Kasumi-1 (cell line): Measurements from ENCODE around the gene DDX51.
"Not testable (repeated sequence)": the region's sequence is repeated elsewhere in the genome, so short reads cannot be mapped to it uniquely, and the experiment has no call there.

Experiments
- DNase-seq, 2 experiments: peaks; one replicate each; lab custom pipeline; 2025; lab: John Stamatoyannopoulos, UW

Gene DDX51

GRCh38 chr12:132154941-132155770, 11.0 kb upstream of the DDX51 start:
- no peak for DNase-seq

DNA sequence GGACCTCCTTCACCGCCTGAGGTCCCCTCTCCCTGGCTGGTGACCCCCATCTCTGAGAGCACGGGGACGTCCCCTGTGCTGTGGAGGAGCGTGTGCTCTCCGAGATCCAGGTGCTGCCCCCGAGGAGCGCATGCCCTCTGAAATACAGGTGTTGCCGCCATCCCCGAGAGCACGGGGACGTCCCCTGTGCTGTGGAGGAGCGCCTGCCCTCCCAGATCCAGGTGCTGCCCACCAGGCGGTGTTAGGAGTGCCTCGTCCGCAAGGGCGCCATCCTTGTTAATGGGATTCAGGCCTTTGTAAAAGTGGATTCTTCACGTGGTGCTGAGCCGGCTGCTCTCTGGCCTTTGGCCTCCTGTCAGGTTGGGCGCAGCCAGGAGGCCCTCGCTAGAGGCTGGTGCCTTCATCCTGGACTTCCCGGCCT, 10.2 kb upstream of the DDX51 start:
- no peak for DNase-seq

DNA sequence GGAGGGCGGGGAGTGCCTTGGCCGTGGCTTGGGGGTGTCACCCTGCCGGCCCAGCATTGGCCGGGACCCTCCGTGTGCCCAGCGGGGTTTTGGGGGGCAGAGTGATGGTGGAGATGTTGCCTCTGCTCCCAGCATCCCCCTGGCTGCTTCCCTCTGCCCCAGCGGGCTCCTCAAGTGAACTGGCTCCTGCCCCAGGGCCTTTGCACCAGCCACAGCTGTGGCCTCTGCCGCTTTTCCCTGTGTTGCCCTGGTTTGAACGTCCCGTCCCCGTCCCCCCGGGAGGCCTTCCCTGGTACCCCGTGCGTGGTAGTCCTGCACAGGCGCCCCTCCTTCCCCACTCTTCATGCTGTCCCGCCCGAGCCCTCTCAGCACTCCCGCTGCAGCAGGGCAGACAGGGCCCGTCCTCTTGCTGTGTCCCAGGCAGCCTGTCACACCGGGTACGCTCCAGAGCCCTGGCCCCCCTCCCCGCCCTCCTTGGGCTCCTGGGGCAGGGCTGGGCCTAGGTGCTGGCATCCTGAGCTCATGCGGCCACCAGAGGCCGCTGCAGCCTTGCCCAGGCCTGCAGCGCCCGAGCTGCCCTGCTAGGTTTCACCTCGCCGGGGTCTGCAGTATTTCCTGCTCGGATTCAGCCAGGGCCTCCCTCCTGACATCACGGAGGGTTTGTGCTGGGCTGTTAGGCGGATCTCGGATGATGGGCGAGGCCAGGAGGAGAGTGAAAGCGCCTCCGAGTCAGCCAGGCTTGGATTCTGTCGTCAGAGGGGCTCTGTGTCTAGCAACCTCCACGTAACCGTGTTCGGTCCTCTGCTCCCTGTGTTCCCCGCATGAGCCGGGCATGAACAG, 9.6 kb upstream of the DDX51 start:
- DNase-seq, result peak; percentile 64 to 77

- no peak for DNase-seq
Observed at GRCh38 chr12:132152953-132153352, 8.8 kb upstream of the DDX51 start.

GRCh38 chr12:132152411-132152821, 8.3 kb upstream of the DDX51 start:
- DNase-seq, result no peak

DNA sequence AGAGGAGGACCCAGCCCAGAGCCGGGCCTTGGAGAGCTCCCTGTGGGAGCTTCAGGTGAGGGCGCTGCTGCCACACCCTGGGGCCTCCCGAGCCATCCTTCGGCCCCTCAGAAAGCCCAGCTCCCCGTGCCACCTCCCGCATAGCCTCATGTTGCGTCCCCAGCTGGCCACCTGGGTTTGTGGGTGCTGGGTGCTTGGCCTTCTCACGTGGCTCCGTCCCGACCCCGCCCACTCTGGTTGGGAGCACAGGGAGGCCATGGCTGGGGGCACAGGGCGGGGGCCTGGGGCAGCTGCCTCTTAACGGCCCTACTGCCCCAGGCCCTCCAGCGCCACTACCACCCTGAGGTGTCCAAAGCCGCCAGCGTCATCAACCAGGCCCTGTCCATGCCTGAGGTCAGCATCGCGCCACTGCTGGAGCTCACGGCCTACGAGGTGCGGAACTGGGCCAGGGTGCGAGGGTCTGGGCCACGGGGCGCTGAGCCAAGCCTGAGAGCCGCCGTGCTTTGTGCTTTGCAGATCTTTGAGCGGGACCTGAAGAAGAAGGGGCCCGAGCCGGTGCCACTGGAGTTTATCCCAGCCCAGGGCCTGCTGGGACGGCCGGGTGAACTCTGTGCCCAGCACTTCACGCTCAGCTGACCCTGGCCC, 7.8 kb upstream of the DDX51 start:
- DNase-seq, result no peak

DNA sequence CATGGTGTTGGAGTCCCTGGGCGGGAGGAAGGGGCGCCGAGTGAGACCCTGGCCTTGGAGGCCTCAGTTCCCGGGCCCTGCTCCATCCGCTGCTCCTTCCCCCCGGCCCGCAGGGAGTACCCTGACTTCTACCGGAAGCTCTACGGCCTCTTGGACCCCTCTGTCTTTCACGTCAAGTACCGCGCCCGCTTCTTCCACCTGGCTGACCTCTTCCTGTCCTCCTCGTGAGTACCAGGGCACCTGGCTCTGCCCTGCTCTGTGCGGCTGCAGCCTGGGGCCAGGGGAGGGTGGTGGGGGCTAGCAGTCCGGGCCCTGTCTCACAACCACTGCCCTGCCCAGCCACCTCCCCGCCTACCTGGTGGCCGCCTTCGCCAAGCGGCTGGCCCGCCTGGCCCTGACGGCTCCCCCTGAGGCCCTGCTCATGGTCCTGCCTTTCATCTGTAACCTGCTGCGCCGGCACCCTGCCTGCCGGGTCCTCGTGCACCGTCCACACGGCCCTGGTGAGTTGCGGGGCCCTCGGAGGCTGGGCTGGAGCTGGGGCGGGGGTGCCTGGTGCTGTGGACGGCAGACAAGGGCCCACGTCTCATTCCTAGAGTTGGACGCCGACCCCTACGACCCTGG, 7.1 kb upstream of the DDX51 start:
- DNase-seq, result no peak

GRCh38 chr12:132150780-132151144, 6.6 kb upstream of the DDX51 start:
- DNase-seq, result no peak

DNA sequence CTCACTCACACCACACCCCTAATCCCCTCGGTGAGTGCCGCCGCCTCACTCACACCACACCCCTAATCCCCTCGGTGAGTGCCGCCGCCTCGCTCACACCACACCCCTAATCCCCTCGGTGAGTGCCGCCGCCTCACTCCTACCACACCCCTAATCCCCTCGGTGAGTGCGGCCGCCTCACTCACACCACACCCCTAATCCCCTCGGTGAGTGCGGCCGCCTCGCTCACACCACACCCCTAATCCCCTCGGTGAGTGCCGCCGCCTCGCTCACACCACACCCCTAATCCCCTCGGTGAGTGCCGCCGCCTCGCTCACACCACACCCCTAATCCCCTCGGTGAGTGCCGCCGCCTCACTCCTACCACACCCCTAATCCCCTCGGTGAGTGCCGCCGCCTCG, 5.4 kb upstream of the DDX51 start:
- DNase-seq, result not testable (repeated sequence)

DNA sequence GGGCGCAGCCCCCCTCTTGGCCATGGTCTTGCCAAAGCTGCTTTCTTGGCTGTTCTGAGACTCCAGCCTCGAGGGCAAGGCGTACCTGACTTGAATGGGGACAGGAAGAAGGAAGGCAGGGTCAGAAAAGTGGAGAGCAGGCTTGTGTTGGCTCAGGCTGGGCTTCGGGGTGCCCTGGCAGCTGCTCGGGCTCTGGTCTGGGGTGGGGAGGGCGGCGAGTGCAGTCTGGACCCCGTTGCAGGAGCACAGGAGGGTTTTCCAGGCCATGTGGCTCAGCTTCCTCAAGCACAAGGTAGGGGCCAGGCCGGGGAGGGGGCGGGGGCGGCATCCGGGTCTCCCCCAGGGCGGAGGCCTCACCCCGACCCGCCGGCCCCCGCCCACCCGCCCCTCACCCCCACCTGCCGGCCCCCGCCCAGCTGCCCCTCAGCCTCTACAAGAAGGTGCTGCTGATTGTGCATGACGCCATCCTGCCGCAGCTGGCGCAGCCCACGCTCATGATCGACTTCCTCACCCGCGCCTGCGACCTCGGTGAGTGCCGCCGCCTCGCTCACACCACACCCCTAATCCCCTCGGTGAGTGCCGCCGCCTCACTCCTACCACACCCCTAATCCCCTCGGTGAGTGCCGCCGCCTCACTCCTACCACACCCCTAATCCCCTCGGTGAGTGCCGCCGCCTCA, 4.4 kb upstream of the DDX51 start:
- DNase-seq, result no peak

GRCh38 chr12:132147423-132148367, 3.6 kb upstream of the DDX51 start:
- no peak for DNase-seq

DNA sequence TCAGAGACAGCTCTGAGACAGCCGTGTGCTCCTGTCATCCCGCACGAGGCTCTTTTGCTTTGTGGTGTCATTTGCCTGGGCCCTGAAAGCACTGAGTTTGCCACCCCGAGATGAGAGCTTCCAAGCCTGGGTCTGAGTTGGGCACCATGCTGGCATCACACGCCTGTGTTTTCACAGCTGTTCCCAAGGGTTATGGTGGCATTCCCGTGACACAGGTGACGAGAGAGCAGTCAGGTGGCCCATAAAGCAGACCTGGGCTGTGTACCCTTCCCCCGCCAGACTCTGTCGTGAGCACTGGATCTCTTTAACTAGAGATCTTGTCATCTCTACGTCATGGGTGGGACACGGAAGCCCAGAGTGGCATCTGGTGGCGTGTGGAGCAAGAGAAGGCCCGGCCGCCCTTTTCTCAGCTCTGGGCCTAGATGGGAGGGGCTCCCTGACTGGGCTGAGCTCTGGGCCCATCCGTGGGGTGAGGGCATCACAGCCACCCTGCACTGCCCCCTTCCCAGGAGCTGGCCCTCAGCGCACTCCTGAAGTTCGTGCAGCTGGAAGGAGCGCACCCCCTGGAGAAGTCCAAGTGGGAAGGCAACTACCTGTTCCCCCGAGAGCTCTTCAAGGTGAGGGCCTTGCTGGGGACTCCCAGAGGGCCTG, 2.8 kb upstream of the DDX51 start:
- no peak for DNase-seq

- DNase-seq, result no peak
Observed at GRCh38 chr12:132146098-132146497, 2.0 kb upstream of the DDX51 start.

GRCh38 chr12:132145334-132145733, 1.2 kb upstream of the DDX51 start:
- no peak for DNase-seq

GRCh38 chr12:132144810-132145168, 670 bp upstream of the DDX51 start:
- no peak for DNase-seq

DNA sequence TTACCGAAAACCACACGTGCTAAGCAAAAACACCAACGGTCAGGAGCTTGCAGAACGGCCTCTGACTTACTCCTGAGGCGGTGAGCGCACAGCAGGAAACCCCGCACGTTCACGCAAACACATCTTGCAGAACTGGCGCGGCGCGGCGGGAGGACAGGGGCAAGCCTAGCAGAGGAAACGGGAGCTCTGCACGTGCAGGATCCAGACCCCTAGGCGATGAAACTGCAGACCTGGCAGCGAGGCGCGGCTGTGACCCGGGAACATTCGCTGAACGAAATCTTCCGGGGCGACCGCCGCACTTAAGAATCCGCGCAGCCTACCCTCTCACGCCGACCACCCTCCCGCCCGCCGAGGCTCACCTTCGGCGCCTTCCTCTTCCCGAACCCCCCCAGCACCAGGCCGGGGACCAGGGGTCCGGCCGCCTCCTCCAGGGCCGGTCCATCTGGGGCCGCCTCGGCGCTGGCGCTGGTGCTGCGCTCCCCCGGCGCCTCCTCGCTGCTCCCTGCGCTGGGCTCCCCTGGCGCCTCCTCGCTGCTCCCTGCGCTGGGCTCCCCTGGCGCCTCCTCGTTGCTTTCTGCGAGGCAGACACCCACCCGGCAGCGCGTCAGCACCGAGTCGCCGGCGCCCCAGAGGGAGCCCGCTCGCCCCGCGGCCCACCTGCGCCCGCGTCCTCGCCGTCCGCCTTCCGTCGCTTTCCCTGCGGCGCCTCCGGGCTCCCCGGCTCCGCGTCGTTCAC, 615 bp downstream of the DDX51 start:
- DNase-seq, result no peak

DNA sequence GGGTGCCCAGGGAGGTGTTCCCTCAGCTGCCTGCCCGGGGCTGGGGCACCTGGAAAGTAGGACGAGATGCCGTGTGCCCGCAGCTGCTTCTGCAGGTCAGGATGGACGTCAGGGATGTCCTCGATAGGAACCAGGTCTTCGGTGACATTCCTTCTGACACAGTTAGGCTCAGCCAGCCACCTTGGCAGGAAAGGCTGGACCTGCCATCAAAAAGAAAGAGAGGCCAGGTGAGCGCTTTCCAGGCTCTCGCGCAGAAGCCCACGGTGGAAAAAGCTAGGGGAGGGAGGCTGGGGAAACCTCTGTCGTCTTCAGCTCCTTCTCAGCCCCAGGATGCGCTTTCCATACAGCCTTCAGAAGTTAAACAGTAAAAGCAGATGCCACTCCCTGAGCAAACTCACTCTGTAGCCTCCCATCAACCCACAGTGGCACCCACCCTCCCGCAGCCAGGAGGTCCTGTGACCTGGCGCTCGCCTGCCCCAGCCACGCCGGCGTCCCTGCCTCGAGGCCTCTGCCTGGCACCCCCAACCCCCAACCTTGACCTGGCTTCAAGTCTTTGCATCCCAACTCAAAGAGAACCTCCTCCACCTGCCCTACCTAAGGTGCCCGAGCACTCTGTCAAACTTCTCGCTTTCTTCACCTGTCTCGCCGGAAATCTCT, 1.3 kb downstream of the DDX51 start:
- no peak for DNase-seq

DNA sequence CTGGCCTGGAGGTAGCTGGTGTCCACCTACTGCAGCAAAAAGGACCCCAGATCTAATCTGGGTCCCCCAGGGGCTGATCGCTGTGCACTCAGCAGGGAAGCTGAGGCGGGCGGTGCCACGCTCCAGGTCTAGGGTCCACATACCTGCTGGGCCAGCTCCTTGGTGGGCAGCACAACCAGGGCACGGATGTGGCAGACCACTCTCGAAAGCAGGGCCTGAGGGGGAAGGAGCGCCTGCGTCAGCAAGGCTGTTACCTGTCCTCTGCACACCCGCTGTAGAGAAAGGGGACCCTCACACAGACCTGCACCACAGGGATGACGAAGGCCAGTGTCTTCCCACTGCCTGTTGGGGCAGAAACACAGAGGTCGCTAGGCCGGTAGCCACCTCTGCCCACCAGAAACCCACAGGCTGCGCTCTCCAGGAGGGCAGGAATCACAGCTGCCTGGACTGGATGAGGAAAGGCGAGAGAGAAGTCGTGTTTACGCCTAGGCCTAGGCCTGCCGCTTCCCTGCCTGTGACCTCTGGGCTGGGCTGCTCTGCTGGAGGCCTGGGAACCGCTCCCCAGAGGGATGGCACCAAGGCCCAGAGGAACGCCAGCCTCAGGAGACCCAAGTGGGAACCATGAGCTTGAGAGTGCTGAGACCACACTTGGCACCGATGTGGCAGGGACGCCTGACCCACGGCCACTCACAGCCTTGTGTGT, 2.0 kb downstream of the DDX51 start:
- no peak for DNase-seq
